Chondrocyte (in vitro differentiated cells): ENCODE data around the gene FRMD4B. TPM values are rescaled to one million over a fixed set of nuclear protein-coding genes. Genes with fewer than 3 reads are reported as not detected.

ENCODE experiments used
- DNase-seq: peaks from one replicate; pipeline ENCODE4 v3.0.0; 2021; ENCODE audit warnings: mixed read lengths, low spot score
- H3K27ac Mint-ChIP-seq: one replicate; pipeline ENCODE4 v1.8.0; 2021; ENCODE audit warnings: mild to moderate bottlenecking, moderate library complexity, mixed read lengths; ENCODE audit not compliant: unreplicated experiment
- H3K27me3 Mint-ChIP-seq: 2 replicates; pipeline ENCODE4 v1.8.0; 2021; ENCODE audit warnings: low read depth, mixed read lengths
- H3K36me3 Mint-ChIP-seq: 2 replicates; pipeline ENCODE4 v1.8.0; 2021; ENCODE audit warnings: low read depth, mixed read lengths
- H3K4me1 Mint-ChIP-seq: 2 replicates; pipeline ENCODE4 v1.8.0; 2021; ENCODE audit warnings: low read depth, mild to moderate bottlenecking, mixed read lengths
- H3K4me3 Mint-ChIP-seq: one replicate; pipeline ENCODE4 v1.8.0; 2021; ENCODE audit warnings: mild to moderate bottlenecking, moderate library complexity, mixed read lengths; ENCODE audit not compliant: unreplicated experiment
- H3K9me3 Mint-ChIP-seq: 2 replicates; pipeline ENCODE4 v1.8.0; 2021; ENCODE audit warnings: low read depth, mixed read lengths
- CTCF ChIP-seq: fragments of 200-600 bp; sonication (generic); IDR thresholded peaks from 2 replicates; pipeline ENCODE4 v1.5.0; 2021; ENCODE audit warnings: antibody characterized with exemption, mild to moderate bottlenecking, moderate library complexity
- total RNA-seq: library from RNA; stranded (reverse); gene quantifications from 3 replicates; pipeline ENCODE4 v1.2.1, GENCODE V29; 2021

FRMD4B gene
- total RNA-seq, 1 donor from 2014 or later = 4.1 TPM

GRCh38 chr3:69405067-69405466, 19.2 kb upstream of the FRMD4B start:
- TF ChIP-seq CTCF = no peak
- Mint-ChIP-seq H3K27ac (no peak overlapping the region), H3K27me3 (no peaks in the 10 kb centered on the region), H3K9me3 (peaks cover 9% of the 10 kb centered on the region), H3K4me1 (peaks cover 7% of the 10 kb centered on the region), H3K4me3 (no peak overlapping the region), H3K36me3 (no peaks in the 10 kb centered on the region)
- DNase-seq = no peak

GRCh38 chr3:69403454-69403853, 17.6 kb upstream of the FRMD4B start:
- Mint-ChIP-seq H3K27ac (no peak overlapping the region), H3K36me3 (no peaks in the 10 kb centered on the region), H3K4me3 (no peak overlapping the region), H3K4me1 (peaks cover 6% of the 10 kb centered on the region), H3K9me3 (peaks cover 9% of the 10 kb centered on the region), H3K27me3 (no peaks in the 10 kb centered on the region)
- no peak for DNase-seq
- TF ChIP-seq CTCF = no peak

DNA sequence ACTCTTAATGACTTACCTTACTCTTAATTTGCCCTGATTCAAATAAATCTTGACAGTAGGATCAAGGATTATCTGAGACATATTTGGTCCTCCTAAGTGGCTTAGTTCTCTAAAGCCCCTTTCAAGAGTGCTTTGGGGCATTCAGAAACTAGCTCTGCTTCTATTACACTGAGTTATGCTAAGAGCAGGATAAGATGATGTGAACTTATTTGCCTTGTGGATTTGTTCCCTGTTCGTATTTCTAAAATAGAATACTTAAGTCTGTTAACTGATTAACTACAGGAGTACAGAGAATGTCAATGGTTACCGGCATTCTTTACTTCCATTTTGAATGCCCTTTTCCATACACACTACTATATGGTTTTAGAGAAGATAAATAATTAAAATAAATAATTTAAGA, 14.8 kb upstream of the FRMD4B start:
- Mint-ChIP-seq H3K4me3 (no peak overlapping the region), H3K4me1 (peaks cover 4% of the 10 kb centered on the region), H3K27ac (no peak overlapping the region), H3K36me3 (no peaks in the 10 kb centered on the region), H3K9me3 (peaks cover 15% of the 10 kb centered on the region), H3K27me3 (no peaks in the 10 kb centered on the region)
- TF ChIP-seq CTCF = no peak
- no peak for DNase-seq

DNA sequence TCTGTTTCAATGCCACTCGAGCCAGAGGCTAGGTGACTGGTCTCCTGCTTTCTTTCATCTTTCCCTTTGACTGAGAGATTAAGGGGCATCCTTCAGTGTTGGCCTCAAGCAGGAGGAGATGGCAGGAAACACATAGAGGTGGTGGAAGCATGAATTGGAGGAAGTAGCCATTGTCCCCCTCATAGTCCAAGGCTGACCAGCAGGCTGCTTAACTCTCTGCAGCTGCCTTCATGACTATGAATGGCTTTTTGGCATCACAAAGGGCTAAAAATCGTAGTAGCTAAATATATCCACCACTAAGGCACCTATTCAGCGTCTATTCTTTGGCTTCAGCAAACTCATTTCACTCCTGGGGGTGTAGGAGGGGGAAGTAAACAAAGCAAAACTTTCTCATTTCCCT, 7.0 kb upstream of the FRMD4B start:
- Mint-ChIP-seq H3K4me3 (no peak overlapping the region), H3K9me3 (peaks cover 6% of the 10 kb centered on the region), H3K27me3 (peaks cover 2% of the 10 kb centered on the region), H3K27ac (no peak overlapping the region), H3K4me1 (peaks cover 13% of the 10 kb centered on the region), H3K36me3 (no peaks in the 10 kb centered on the region)
- no peak for DNase-seq
- TF ChIP-seq CTCF = no peak

GRCh38 chr3:69392415-69392814, 6.5 kb upstream of the FRMD4B start:
- DNase-seq = no peak
- no peak for TF ChIP-seq CTCF
- no peaks in the 10 kb centered on the region for H3K36me3 Mint-ChIP-seq
- no peak overlapping the region for H3K4me3 Mint-ChIP-seq
- peaks cover 13% of the 10 kb centered on the region for H3K4me1 Mint-ChIP-seq
- peaks cover 5% of the 10 kb centered on the region for H3K9me3 Mint-ChIP-seq
- peaks cover 2% of the 10 kb centered on the region for H3K27me3 Mint-ChIP-seq
- no peak overlapping the region for H3K27ac Mint-ChIP-seq
